ENCODE measurements around the gene CKS1B.

CKS1B gene

DNA sequence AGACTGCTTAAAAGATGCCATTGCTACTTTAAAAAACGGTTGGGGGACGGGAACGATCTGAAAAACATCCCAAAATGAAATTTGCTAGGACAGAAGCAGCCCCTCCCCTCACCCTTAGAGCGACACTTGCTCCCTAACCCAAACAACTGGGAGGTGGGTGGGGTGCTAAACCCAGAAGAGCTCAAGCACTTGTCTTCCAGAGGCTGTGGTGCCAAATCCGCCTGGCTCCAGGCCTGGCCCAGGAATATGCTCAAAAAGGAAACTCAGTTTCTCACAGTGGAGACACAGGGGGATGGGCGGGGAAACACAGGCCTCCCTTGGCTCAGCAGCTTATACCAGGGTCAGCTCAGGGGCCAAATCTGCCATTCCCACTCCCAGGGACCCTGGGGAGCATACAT is 17.9 kb upstream of the CKS1B start:
- no peak for DNase-seq (ENCODE audit: low spot score)
- no peak for TF ChIP-seq CTCF (IDR thresholded peaks at IDR 0.05; ENCODE audit: extremely low read depth, missing control alignments)

GRCh38 chr1:154957091-154957657 is 17.3 kb upstream of the CKS1B start:
- no peak for TF ChIP-seq CTCF (IDR thresholded peaks at IDR 0.05; ENCODE audit: extremely low read depth, missing control alignments)
- no peak for DNase-seq (ENCODE audit: low spot score)

- DNase-seq (ENCODE audit: low spot score) = no peak
- no peak for TF ChIP-seq CTCF (IDR thresholded peaks at IDR 0.05; ENCODE audit: extremely low read depth, missing control alignments)
Observed at GRCh38 chr1:154958036-154958435, 16.4 kb upstream of the CKS1B start.

- TF ChIP-seq CTCF (IDR thresholded peaks at IDR 0.05; ENCODE audit: extremely low read depth, missing control alignments) = no peak
- no peak for DNase-seq (ENCODE audit: low spot score)
Observed at GRCh38 chr1:154958681-154959425, 15.6 kb upstream of the CKS1B start.

DNA sequence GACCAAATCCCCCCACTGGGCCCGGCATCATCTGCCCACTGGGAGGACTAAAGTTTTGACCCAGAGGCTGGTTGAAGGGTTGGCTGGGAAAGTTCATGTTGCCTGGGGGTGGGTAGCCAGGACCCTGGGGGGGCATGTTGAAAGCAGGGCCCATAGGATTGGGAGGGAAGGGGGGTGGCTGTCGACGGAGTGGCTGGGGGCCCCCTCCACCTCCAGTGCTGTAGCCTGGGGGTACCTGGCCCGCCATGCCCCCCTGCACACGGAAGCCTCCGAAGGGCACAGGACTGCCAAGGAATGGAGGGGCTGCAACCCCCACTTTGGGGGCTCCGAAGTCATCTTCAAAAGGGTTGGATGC is 15.1 kb upstream of the CKS1B start:
- TF ChIP-seq CTCF (IDR thresholded peaks at IDR 0.05; ENCODE audit: extremely low read depth, missing control alignments) = no peak
- no peak for DNase-seq (ENCODE audit: low spot score)

DNA sequence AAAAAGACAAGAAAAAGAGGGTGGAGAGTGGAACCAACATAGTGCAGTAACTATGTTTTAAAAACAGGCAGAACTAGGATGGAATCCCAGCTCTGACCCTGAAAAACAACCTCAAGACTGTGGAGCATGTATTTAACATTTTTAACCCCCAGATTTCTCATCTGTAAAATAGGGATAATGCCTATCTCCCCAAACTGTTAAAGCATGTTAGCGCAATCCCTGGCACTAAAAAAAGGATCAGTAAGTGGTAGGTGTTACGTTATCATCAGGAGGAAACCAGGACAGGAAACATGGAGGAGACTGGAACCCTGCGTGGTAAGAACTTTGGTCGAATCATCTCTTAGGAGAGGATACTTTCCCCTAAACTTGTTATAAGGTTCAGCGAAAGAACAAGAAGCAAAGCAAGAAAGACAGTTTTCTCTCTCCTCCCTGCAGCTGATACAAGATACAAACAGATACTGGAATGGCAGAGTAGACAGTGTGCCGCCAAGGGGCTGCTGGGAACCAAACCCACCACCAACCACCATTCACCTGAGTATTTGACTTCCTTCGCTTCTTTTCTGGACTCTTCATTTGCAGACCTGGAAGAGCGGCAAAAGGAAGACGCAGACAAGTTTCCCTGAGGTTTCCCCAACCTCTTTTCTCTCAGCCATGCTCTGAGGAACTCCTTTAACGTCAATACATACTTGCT is 13.9 kb upstream of the CKS1B start:
- DNase-seq (ENCODE audit: low spot score) = peak; percentile 28
- no peak for TF ChIP-seq CTCF (IDR thresholded peaks at IDR 0.05; ENCODE audit: extremely low read depth, missing control alignments)
